IgD-negative memory B cell (primary cell): ENCODE results near the gene SLC6A3. TPM values are rescaled to one million over a fixed set of nuclear protein-coding genes. Genes with fewer than 3 reads are reported as not detected.
A peak's percentile ranks its signal among the peaks of the same experiment; 100 is the strongest.
"Not testable (repeated sequence)": the region's sequence is repeated elsewhere in the genome, so short reads cannot be mapped to it uniquely, and the experiment has no call there.

Experiments used
- H3K27ac Mint-ChIP-seq, 3 donors: one replicate each; pipeline ENCODE4 v1.8.0; 2020 to 2022; ENCODE audit warnings: mild to moderate bottlenecking in 3 of 3, mixed read lengths in 3 of 3, moderate library complexity in 1 of 3
- H3K27me3 Mint-ChIP-seq: one replicate; pipeline ENCODE4 v1.8.0; 2021; ENCODE audit warnings: mixed read lengths
- H3K36me3 Mint-ChIP-seq: one replicate; pipeline ENCODE4 v1.8.0; 2020; ENCODE audit warnings: mild to moderate bottlenecking, mixed read lengths
- H3K4me1 Mint-ChIP-seq, 3 donors: one replicate each; pipeline ENCODE4 v1.8.0; 2020 to 2022; ENCODE audit warnings: mixed read lengths in 3 of 3, mild to moderate bottlenecking in 1 of 3
- H3K4me3 Mint-ChIP-seq, 4 donors: one replicate each; pipeline ENCODE4 v1.8.0; 2020 to 2022; ENCODE audit warnings: mild to moderate bottlenecking in 4 of 4, mixed read lengths in 4 of 4, moderate library complexity in 3 of 4
- H3K9me3 Mint-ChIP-seq, 3 donors: one replicate each; pipeline ENCODE4 v1.8.0; 2020 to 2021; ENCODE audit warnings: mixed read lengths in 3 of 3, mild to moderate bottlenecking in 1 of 3
- polyA plus RNA-seq: library from polyadenylated mRNA; unstranded; fragments of 300-500 nt; fragmentation: Illumina TruSeq; gene quantifications from one replicate; pipeline ENCODE4 v1.2.3, GENCODE V29; 2021

The SLC6A3 gene
- polyA plus RNA-seq, 1 donor from 2014 or later, result not detected

- peaks cover 45 to 50% (median 49%) of the 10 kb centered on the region in 3 donors for H3K4me1 Mint-ChIP-seq
- no peaks in the 10 kb centered on the region for H3K9me3 Mint-ChIP-seq
- H3K36me3 Mint-ChIP-seq, result peaks cover 7% of the 10 kb centered on the region
- H3K27ac Mint-ChIP-seq, result peak overlapping the region; percentile 95 to 98 (median 96)
- peak overlapping the region; percentile 70 to 92 (median 76) for H3K4me3 Mint-ChIP-seq
- H3K27me3 Mint-ChIP-seq, result no peaks in the 10 kb centered on the region
Measured at GRCh38 chr5:1481959-1482331, 36.7 kb upstream of the SLC6A3 start.

DNA sequence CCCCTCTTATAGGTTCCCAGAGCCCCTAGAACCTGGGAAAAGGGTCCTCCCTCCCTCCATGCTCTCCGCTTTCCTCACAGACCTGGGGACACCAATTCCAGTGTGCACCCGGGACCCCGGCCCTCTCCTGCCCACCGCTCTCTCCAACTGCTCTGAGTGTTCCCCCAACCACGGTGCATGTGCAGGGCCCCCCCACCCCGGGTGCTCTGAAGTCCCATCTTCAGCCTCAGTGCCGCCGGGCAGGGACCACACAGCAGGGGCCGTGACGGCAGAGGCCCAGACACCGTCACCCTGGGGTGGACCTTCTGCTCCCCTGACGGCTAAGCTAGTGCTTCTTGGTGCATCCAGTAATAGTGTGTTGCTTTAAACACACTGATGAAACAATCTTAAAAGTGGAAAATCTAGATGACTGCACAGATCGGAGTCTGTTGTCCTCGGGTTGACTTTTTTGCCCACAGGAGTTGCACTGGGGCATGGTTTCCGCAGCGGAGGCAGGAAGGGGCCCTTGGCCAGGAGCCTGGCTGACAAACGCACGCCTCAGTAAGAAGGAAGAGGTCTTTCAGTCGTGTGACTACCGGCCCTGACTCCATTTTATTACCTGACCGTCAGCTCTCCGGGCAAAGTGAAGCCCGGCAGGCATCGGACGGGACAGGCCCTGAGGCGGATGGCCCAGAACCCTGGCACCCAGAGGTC is 36.2 kb upstream of the SLC6A3 start:
- H3K36me3 Mint-ChIP-seq, result peaks cover 9% of the 10 kb centered on the region

DNA sequence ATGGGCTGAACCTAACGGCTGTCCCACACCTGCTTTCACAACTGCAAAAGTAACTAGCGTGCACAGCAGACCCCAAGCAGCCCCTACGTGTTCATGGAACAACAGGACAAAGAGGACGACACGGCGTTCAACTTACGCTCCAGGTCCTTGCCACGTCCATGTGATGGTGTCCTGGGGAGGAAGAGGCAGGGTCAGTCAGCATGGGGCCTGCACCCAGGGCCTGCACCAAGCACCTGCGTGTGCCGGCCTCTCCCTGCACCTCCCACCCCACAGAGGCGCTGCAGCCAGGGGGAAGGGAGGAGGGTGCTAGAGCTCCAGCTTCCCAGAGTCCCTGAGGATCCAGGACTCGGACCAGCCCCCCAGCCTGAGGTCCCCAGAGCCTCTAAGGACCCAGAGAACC is 35.6 kb upstream of the SLC6A3 start:
- Mint-ChIP-seq H3K36me3 (peaks cover 10% of the 10 kb centered on the region), H3K4me1 (peaks cover 43 to 49% (median 46%) of the 10 kb centered on the region in 3 donors), H3K27ac (peak overlapping the region; percentile 95 to 98 (median 96))

More for the DNA sequence above, 36.2 kb upstream of the SLC6A3 start:
- Mint-ChIP-seq H3K27ac (peak overlapping the region; percentile 95 to 98 (median 96)), H3K4me3 (peak overlapping the region; percentile 70 to 92 (median 76)), H3K4me1 (peaks cover 43 to 50% (median 49%) of the 10 kb centered on the region in 3 donors), H3K27me3 (no peaks in the 10 kb centered on the region), H3K9me3 (no peaks in the 10 kb centered on the region)

DNA sequence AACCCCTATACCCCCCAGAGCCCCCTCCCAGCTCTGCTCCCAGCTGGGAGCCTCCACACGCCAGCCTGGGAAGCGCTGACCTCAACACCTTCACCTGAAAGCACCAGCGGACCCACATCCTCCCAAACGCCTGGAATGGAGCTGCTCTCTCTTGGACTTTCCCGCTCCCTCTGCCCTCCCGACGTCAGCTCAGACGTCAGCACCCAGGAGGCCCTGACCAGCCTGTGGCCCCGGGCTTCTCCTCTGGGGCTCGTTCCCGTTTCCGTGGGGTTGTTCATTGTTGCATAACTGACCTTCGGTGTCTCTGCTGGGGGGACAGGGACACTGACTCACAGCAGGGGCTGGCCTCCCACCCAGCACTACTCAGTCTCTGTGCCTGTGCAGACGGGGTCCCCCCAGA is 35.0 kb upstream of the SLC6A3 start:
- Mint-ChIP-seq H3K27me3 (no peaks in the 10 kb centered on the region), H3K36me3 (peaks cover 8% of the 10 kb centered on the region), H3K27ac (peak overlapping the region; percentile 94 to 98 (median 96)), H3K4me3 (peak overlapping the region; percentile 25 to 86 (median 72)), H3K4me1 (peaks cover 41 to 45% (median 42%) of the 10 kb centered on the region in 3 donors), H3K9me3 (no peaks in the 10 kb centered on the region)

More for the DNA sequence above, 35.6 kb upstream of the SLC6A3 start:
- Mint-ChIP-seq H3K27me3 (no peaks in the 10 kb centered on the region), H3K9me3 (no peaks in the 10 kb centered on the region), H3K4me3 (peak overlapping the region in 3 of 4 donors; percentile 73 to 92 (median 86))

GRCh38 chr5:1479581-1480188 is 34.4 kb upstream of the SLC6A3 start:
- H3K9me3 Mint-ChIP-seq, result no peaks in the 10 kb centered on the region
- H3K4me3 Mint-ChIP-seq, result peak overlapping the region in 3 of 4 donors; percentile 73 to 86 (median 75)
- H3K27me3 Mint-ChIP-seq, result no peaks in the 10 kb centered on the region
- H3K36me3 Mint-ChIP-seq, result peaks cover 6% of the 10 kb centered on the region
- H3K27ac Mint-ChIP-seq, result peak overlapping the region; percentile 94 to 98 (median 96)
- H3K4me1 Mint-ChIP-seq, result peaks cover 37 to 40% (median 39%) of the 10 kb centered on the region in 3 donors

DNA sequence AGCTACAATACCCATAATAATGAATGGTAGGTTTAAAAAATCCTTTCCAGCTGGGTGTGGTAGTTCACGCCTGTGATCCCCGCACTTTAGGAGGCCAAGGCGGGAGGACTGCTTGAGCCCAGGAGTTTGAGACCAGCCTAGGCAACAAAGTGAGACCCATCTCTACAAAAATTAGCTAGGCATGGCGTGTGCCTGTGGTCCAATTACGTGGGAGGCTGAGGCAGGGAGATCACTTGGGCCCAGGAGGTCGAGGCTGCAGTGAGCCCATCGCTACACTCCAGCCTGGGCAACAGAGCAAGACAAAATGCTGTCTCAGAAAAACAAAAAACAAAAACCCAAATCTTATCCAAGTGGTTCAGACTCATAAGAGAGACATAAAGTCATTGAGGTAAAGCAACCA is 33.8 kb upstream of the SLC6A3 start:
- Mint-ChIP-seq H3K27me3 (no peaks in the 10 kb centered on the region), H3K4me3 (peak overlapping the region in 1 of 4 donors; percentile 73), H3K27ac (peak overlapping the region; percentile 94 to 98 (median 96)), H3K36me3 (peaks cover 6% of the 10 kb centered on the region), H3K4me1 (peaks cover 35 to 40% (median 36%) of the 10 kb centered on the region in 3 donors), H3K9me3 (no peaks in the 10 kb centered on the region)

DNA sequence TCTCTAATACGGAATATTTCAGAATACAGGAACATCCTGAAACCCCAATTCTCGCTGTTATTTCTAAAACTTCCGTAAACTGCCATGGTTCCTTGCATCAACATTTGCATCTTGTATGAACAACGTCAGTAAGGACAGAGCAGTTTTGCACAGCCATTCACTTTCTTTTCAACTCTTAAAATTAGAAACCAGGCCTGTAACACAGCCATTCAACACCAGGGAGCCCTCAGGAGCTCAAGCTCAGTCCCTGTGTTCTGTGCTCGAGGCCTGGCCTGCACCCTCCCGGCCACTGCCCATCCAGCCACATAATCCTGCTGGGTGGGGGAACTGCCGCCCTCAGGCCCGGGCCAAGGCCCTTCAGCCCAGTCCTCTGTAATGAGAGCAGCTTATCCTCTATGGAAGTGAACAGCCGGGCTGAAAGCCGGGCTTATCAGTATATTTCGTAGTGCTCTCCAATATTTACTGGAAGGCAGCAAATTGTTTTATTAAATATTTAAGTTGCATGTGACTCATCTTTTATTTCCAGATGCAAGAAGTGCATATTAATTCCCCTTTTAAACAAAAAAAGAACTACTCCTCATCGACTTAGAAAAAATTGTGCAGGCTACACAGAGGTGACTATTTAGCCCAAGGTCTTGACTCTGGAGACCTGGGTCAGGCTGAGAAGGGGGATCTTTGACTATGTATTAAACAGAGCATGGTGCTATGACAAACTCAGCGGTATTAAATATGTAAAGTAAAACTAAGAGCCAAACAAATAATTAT is 33.2 kb upstream of the SLC6A3 start:
- Mint-ChIP-seq H3K36me3 (peaks cover 6% of the 10 kb centered on the region), H3K9me3 (no peaks in the 10 kb centered on the region), H3K4me3 (peak overlapping the region in 1 of 4 donors; percentile 53)

DNA sequence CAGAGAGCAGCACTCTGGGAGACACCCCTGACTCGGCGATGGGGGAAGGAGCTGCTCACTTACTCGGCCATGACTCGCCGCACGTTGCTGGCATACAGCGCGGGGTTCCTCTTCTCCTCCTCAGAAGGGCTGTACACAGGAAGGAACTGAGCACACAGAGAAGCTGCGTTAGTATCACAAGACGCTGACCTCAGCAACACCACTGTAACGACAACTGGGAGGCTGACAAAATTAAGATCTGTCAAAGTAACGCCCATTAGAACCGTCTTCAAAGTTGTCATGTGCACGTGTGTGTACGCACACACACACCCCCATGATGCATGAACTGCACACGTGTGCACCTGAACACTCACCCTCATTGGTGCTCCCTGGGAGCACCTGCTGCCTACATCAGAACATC is 32.1 kb upstream of the SLC6A3 start:
- Mint-ChIP-seq H3K4me3 (peak overlapping the region in 2 of 4 donors; percentile 34 to 63), H3K27ac (peak overlapping the region in 1 of 3 donors; percentile 96), H3K36me3 (peaks cover 6% of the 10 kb centered on the region), H3K27me3 (no peaks in the 10 kb centered on the region), H3K9me3 (no peaks in the 10 kb centered on the region), H3K4me1 (peaks cover 25 to 35% (median 26%) of the 10 kb centered on the region in 3 donors)

More for the DNA sequence above, 33.2 kb upstream of the SLC6A3 start:
- Mint-ChIP-seq H3K27ac (peak overlapping the region; percentile 94 to 98 (median 96)), H3K27me3 (no peaks in the 10 kb centered on the region), H3K4me1 (peaks cover 33 to 38% (median 34%) of the 10 kb centered on the region in 3 donors)

DNA sequence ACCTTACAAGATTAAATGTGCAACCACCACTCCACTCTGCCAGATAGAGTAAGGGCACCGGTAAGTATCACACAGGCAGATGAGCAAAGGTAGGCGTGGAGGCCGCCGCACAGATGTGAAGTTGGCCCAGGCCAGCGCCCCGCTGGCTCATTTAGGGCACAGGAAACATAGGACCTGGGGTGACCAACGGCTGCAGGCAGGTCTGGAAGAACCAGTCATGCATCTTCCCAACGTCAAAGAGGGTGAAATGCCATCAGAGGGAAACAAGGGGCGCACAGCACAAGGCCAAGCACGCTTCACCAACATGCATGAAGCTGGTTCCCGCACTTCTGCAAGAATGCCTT is 31.7 kb upstream of the SLC6A3 start:
- Mint-ChIP-seq H3K9me3 (no peaks in the 10 kb centered on the region), H3K36me3 (peaks cover 5% of the 10 kb centered on the region), H3K27me3 (no peaks in the 10 kb centered on the region), H3K4me3 (no peak overlapping the region), H3K27ac (peak overlapping the region in 1 of 3 donors; percentile 96), H3K4me1 (peaks cover 22 to 33% (median 24%) of the 10 kb centered on the region in 3 donors)

GRCh38 chr5:1476181-1476966 is 31.1 kb upstream of the SLC6A3 start:
- no peaks in the 10 kb centered on the region for H3K9me3 Mint-ChIP-seq
- peaks cover 17 to 27% (median 18%) of the 10 kb centered on the region in 3 donors for H3K4me1 Mint-ChIP-seq
- H3K27me3 Mint-ChIP-seq, result no peaks in the 10 kb centered on the region
- H3K36me3 Mint-ChIP-seq, result peaks cover 5% of the 10 kb centered on the region
- no peak overlapping the region for H3K4me3 Mint-ChIP-seq
- peak overlapping the region in 1 of 3 donors; percentile 96 for H3K27ac Mint-ChIP-seq

DNA sequence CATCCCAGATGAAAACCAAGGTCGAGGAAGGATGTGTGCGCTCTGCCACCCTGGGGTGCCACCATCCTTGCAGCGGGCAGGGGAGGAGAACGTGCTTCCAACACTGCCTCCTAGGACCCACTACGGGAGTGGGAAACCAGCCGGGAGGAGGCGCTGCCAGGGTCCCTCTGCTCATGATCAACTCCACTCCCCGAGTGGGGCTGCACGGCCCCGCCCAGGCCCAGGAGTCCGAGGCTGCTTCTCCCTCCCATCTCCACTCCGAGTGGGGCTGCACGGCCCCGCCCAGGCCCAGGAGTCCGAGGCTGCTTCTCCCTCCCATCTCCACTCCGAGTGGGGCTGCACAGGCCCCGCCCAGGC is 30.3 kb upstream of the SLC6A3 start:
- peak overlapping the region in 1 of 4 donors; percentile 63 for H3K4me3 Mint-ChIP-seq
- peak overlapping the region in 1 of 3 donors; percentile 23 for H3K27ac Mint-ChIP-seq
- not testable (repeated sequence) for H3K36me3 Mint-ChIP-seq, H3K9me3 Mint-ChIP-seq, H3K27me3 Mint-ChIP-seq
- peaks cover 13 to 22% (median 13%) of the 10 kb centered on the region in 3 donors for H3K4me1 Mint-ChIP-seq

DNA sequence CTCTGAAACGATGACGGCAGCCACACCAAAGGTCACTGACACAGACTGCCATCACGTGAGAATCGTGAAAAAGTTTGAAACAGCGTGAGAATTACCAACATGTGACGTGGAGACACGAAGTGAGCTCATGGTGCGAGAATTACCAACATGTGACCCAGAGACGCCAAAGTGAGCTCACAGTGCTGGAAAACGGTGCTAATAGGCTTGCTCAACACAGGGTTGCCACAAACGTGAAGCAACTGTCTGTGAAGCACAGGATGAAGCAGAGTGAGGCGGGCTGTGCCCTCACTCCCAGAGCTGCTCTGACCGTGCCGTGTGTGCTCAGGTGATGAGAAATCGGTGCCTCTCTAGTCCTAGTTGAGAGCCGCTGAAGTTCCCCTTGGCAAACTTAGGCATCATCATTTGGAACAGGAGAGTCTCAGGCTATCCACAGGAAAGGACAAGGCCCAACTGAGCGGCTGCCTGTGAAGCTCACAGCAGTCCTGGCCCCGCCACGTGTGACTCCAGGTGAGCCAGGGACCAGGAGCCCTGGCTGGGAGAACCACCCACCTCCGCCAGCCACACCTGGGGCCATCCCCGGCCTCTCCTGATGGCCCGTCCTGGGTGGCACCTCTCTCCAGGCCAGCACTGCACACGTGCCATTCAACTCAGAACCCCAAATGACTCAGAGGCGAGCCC is 29.8 kb upstream of the SLC6A3 start:
- peak overlapping the region in 1 of 3 donors; percentile 23 for H3K27ac Mint-ChIP-seq
- peak overlapping the region in 1 of 4 donors; percentile 63 for H3K4me3 Mint-ChIP-seq
- H3K4me1 Mint-ChIP-seq, result peaks cover 8 to 18% (median 9%) of the 10 kb centered on the region in 3 donors
- H3K9me3 Mint-ChIP-seq, result no peaks in the 10 kb centered on the region
- no peaks in the 10 kb centered on the region for H3K27me3 Mint-ChIP-seq
- peaks cover 5% of the 10 kb centered on the region for H3K36me3 Mint-ChIP-seq

- Mint-ChIP-seq H3K4me1 (peaks cover 3 to 11% (median 5%) of the 10 kb centered on the region in 3 donors), H3K36me3 (peaks cover 5% of the 10 kb centered on the region), H3K4me3 (no peak overlapping the region), H3K27ac (no peak overlapping the region), H3K27me3 (no peaks in the 10 kb centered on the region), H3K9me3 (no peaks in the 10 kb centered on the region)
Measured at GRCh38 chr5:1474183-1474839, 29.1 kb upstream of the SLC6A3 start.
